K562 (cell line): ENCODE data around the gene DCAF10. TPM values are rescaled to one million over a fixed set of nuclear protein-coding genes. Genes with fewer than 3 reads are reported as not detected.
A peak's percentile ranks its signal among the peaks of the same experiment; 100 is the strongest.

Source experiments
- ARID1B ChIP-seq: fragments of 450-650 bp; IDR thresholded peaks from 2 replicates; pipeline ENCODE4 v1.6.1; 2016; ENCODE audit warnings: antibody characterized with exemption, mild to moderate bottlenecking, inconsistent platforms
- ARNT ChIP-seq, 2 experiments: fragments of 450-650 bp; IDR thresholded peaks; 2 replicates each; pipeline ENCODE4 v1.6.1; 2016; ENCODE audit warnings: mild to moderate bottlenecking in 1 of 2
- ATF3 ChIP-seq, 2 experiments: fragments of 450-650 bp in 1 of 2; sonication (generic) in 1 of 2; formaldehyde crosslinking in 1 of 2; IDR thresholded peaks in 1 of 2; conservative IDR thresholded peaks in 1 of 2; 2 replicates each; pipeline versions ENCODE4 v1.6.1 to v1.8.1; 2016 to 2023; ENCODE audit warnings: mild to moderate bottlenecking in 2 of 2, moderate library complexity in 2 of 2, inconsistent platforms in 1 of 2, missing genetic modification reagents in 1 of 2
- BCLAF1 ChIP-seq, 2 experiments: fragments of 450-650 bp in 1 of 2; IDR thresholded peaks; 2 replicates each; pipeline ENCODE4 v1.6.1; 2011 to 2017; ENCODE audit warnings: low read depth in 2 of 2, antibody characterized with exemption in 1 of 2, borderline replicate concordance in 1 of 2, low read length in 1 of 2, mild to moderate bottlenecking in 1 of 2, mixed read lengths in 1 of 2; ENCODE audit not compliant: control insufficient read depth in 1 of 2
- C11orf30 ChIP-seq: fragments of 450-650 bp; IDR thresholded peaks from 2 replicates; pipeline ENCODE4 v1.6.1; 2016; ENCODE audit warnings: low read depth, mild to moderate bottlenecking
- CBFA2T2 ChIP-seq: fragments of 450-650 bp; conservative IDR thresholded peaks from 2 replicates; pipeline ENCODE4 v1.6.1; 2017; ENCODE audit warnings: mild to moderate bottlenecking
- CBX5 ChIP-seq: IDR thresholded peaks from 2 replicates; pipeline ENCODE4 v1.6.1; 2014; ENCODE audit warnings: low read depth, borderline replicate concordance
- CCNT2 ChIP-seq: IDR thresholded peaks from 2 replicates; pipeline ENCODE4 v1.6.1; 2011; ENCODE audit warnings: borderline replicate concordance, low read depth, mild to moderate bottlenecking, moderate library complexity, mixed read lengths, low read length; ENCODE audit not compliant: insufficient read length; ENCODE audit errors: extremely low read depth
- DMBX1 ChIP-seq: fragments of 250-450 bp; sonication (Bioruptor Pico); IDR thresholded peaks from 2 replicates; pipeline ENCODE4 v1.8.0; 2022; ENCODE audit warnings: inconsistent platforms, mild to moderate bottlenecking, moderate library complexity, borderline replicate concordance
- EP300 ChIP-seq: IDR thresholded peaks from 2 replicates; pipeline ENCODE4 v1.6.1; 2012; ENCODE audit warnings: low read length, improper control_type of control experiment
- GATA2 ChIP-seq: sonication (generic); formaldehyde crosslinking; IDR thresholded peaks from 2 replicates; pipeline ENCODE4 v1.4.0; 2020; ENCODE audit warnings: mild to moderate bottlenecking, missing genetic modification reagents
- HDAC1 ChIP-seq, 2 experiments: fragments of 450-650 bp; IDR thresholded peaks; 2 replicates each; pipeline ENCODE4 v1.6.1; 2016 to 2017; ENCODE audit warnings: inconsistent platforms in 1 of 2, mild to moderate bottlenecking in 1 of 2, moderate library complexity in 1 of 2
- HLTF ChIP-seq: fragments of 450-650 bp; IDR thresholded peaks from 2 replicates; pipeline ENCODE4 v1.6.1; 2016
- JUND ChIP-seq, 2 experiments: IDR thresholded peaks; 2 replicates in 1 of 2; 3 replicates in 1 of 2; pipeline ENCODE4 v1.6.1; 2011; ENCODE audit warnings: borderline replicate concordance in 2 of 2, low read depth in 2 of 2, low read length in 2 of 2, improper control_type of control experiment in 1 of 2, missing biosample characterization in 1 of 2, missing genetic modification characterization in 1 of 2, missing genetic modification reagents in 1 of 2
- MLLT1 ChIP-seq, 2 experiments: fragments of 450-650 bp; IDR thresholded peaks; 2 replicates each; pipeline ENCODE4 v1.6.1; 2016
- NR4A1 ChIP-seq, 2 experiments: fragments of 250-450 bp in 1 of 2; fragments of 450-650 bp in 1 of 2; sonication (Bioruptor Pico) in 1 of 2; IDR thresholded peaks; 2 replicates each; pipeline versions ENCODE4 v1.4.0 to v1.6.1; 2016 to 2020; ENCODE audit warnings: mild to moderate bottlenecking in 2 of 2, missing compliant biosample characterization in 1 of 2, missing genetic modification characterization in 1 of 2, moderate library complexity in 1 of 2
- PTTG1 ChIP-seq: fragments of 450-650 bp; IDR thresholded peaks from 2 replicates; pipeline ENCODE4 v1.6.1; 2016; ENCODE audit warnings: low read depth, mild to moderate bottlenecking, missing genetic modification characterization, missing compliant biosample characterization
- SMARCA4 ChIP-seq: fragments of 450-650 bp; IDR thresholded peaks from 2 replicates; pipeline ENCODE4 v1.6.1; 2016
- TEAD4 ChIP-seq, 2 experiments: sonication (generic) in 1 of 2; formaldehyde crosslinking in 1 of 2; IDR thresholded peaks; 2 replicates each; pipeline versions ENCODE4 v1.6.1 to v1.8.0; 2012 to 2022; ENCODE audit warnings: borderline replicate concordance in 1 of 2, inconsistent platforms in 1 of 2, low read length in 1 of 2, mild to moderate bottlenecking in 1 of 2, missing genetic modification reagents in 1 of 2
- polyA plus RNA-seq, 8 experiments: library from polyadenylated mRNA; depleted of rRNA in 4 of 8; stranded (reverse) in 5 of 8; unstranded in 3 of 8; fragments of >200 nt; fragmentation: Nextera tagmentation in 2 of 8; fragmentation: Illumina TruSeq in 1 of 8; extraction: Ambion mirVana in 2 of 8; extraction: Trizol in 1 of 8; gene quantifications; 2 replicates each; pipeline versions ENCODE4 v1.2.1 to v1.2.3, GENCODE V29; 2011 to 2014; ENCODE audit warnings: inconsistent platforms in 1 of 8, missing spikeins in 1 of 8
- total RNA-seq, 7 experiments: library from RNA; depleted of rRNA in 6 of 7; stranded (reverse); fragments of >200 nt in 6 of 7; fragmentation: Illumina TruSeq in 2 of 7; extraction: Trizol in 2 of 7; gene quantifications; 2 replicates each; pipeline versions ENCODE4 v1.2.1 to v1.2.3, GENCODE V29; 2011 to 2021; ENCODE audit warnings: low replicate concordance in 1 of 7
- TF ChIP-seq, protein P1 (sequence below): conservative IDR thresholded peaks from 2 replicates; pipeline ENCODE4 v1.6.1; 2011; ENCODE audit warnings: low read depth, mild to moderate bottlenecking, low read length; ENCODE audit not compliant: control insufficient read depth

DCAF10 gene
- total and polyA plus RNA-seq, 9 of the 15 experiments (the other 6 are each of a cell fraction or from before 2014, with no cell fraction given) = 6.8 to 40.1 (median 16.9) TPM

- TF ChIP-seq EP300 (peak; percentile 84), CBFA2T2 (peak; percentile 91), HLTF (no peak), HDAC1 (IDR thresholded peaks at IDR 0.05) (peak; percentile 18 to 64; a peak in 2 of 4 replicates), ARNT (IDR thresholded peaks at IDR 0.05) (0 out of 4 replicates have a peak, but pooled peaks of 1 of the 2 experiments have one; percentile 54), C11orf30 (no peak), GATA2 (CRISPR knock-in tag) (peak; percentile 52; the same call in 1 of the 2 replicates), JUND (IDR thresholded peaks at IDR 0.05; ENCODE audit: borderline replicate concordance, low read depth, low read length) (peak; percentile 50; the same call in 1 of the 2 replicates), JUND (tag; IDR thresholded peaks at IDR 0.05; ENCODE audit: borderline replicate concordance, low read depth, low read length) (no peak; the same call in 2 of the 3 replicates), TEAD4 (IDR thresholded peaks at IDR 0.05; ENCODE audit: low read length) (peak; percentile 95), TEAD4 (CRISPR knock-in tag; IDR thresholded peaks at IDR 0.05; ENCODE audit: borderline replicate concordance) (no peak), ATF3 (IDR thresholded peaks at IDR 0.05) (no peak), ATF3 (CRISPR knock-in tag; conservative IDR thresholded peaks at IDR 0.05) (no peak), PTTG1 (no peak), CCNT2 (peak; percentile 68), SMARCA4 (peak; percentile 88), CBX5 (no peak), NR4A1 (CRISPR knock-in tag; IDR thresholded peaks at IDR 0.05) (no peak), NR4A1 (tag; IDR thresholded peaks at IDR 0.05) (peak; percentile 60; the same call in 1 of the 2 replicates), DMBX1 (0 out of 2 replicates have a peak, but pooled peaks have one; percentile 36), BCLAF1 (IDR thresholded peaks at IDR 0.05; ENCODE audit: borderline replicate concordance in 1 of 2, control insufficient read depth in 1 of 2, low read depth in 2 of 2, low read length in 1 of 2) (no peak), ARID1B (peak; percentile 95), MLLT1 (IDR thresholded peaks at IDR 0.05) (0 out of 4 replicates have a peak, but pooled peaks of 1 of the 2 experiments have one; percentile 47)
- TF ChIP-seq, protein P1, sequence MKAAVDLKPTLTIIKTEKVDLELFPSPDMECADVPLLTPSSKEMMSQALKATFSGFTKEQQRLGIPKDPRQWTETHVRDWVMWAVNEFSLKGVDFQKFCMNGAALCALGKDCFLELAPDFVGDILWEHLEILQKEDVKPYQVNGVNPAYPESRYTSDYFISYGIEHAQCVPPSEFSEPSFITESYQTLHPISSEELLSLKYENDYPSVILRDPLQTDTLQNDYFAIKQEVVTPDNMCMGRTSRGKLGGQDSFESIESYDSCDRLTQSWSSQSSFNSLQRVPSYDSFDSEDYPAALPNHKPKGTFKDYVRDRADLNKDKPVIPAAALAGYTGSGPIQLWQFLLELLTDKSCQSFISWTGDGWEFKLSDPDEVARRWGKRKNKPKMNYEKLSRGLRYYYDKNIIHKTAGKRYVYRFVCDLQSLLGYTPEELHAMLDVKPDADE = peak; percentile 54; the same call in 1 of the 2 replicates
These were observed 104.5 kb downstream of the DCAF10 start (continued) for GRCh38 chr9:37905131-37905505.
